Measurements from ENCODE around the gene PRR5L.

The PRR5L gene

GRCh38 chr11:36374726-36375125, 78.6 kb downstream of the PRR5L start:
- ChIA-PET CTCF (interaction anchor here (0.8 to 5.6 kb wide), 7 partner anchors 10 to 132 kb away, joined by 3 to 48 read pairs (median 5); partner anchors contain the start of gene PRR5L), POLR2A (interaction anchor here (2.1 kb wide), 1 partner anchor 11 kb away, joined by 15 read pairs; no protein-coding TSS in a partner anchor)
- Histone ChIP-seq H3K36me3 (ENCODE audit: control insufficient read depth in 2 of 2, insufficient read depth in 1 of 2, low read length in 2 of 2) (no peaks in the 10 kb centered on the region), H3K4me1 (ENCODE audit: control insufficient read depth, insufficient read depth, low read length) (no peaks in the 10 kb centered on the region), H3K27ac (ENCODE audit: extremely low read depth, low read depth, low read length) (no peak overlapping the region), H3K4me3 (ENCODE audit: low read depth, low read length) (no peak overlapping the region), H3K9me3 (ENCODE audit: control insufficient read depth, insufficient read depth, low read depth, low read length) (no peaks in the 10 kb centered on the region)
- no peak for TF ChIP-seq ZNF211 (tag by site-specific recombination; IDR thresholded peaks at IDR 0.05; ENCODE audit: low read depth)
- TF ChIP-seq SP3 (tag by site-specific recombination; IDR thresholded peaks at IDR 0.05): no peak
- TF ChIP-seq ZNF16 (tag by site-specific recombination; IDR thresholded peaks at IDR 0.05; ENCODE audit: low read depth): no peak
- no peak for TF ChIP-seq ZSCAN16 (tag by site-specific recombination; IDR thresholded peaks at IDR 0.05)
- TF ChIP-seq ZNF830 (tag by site-specific recombination; IDR thresholded peaks at IDR 0.05; ENCODE audit: low read depth): no peak
- no peak for TF ChIP-seq YY2 (tag by site-specific recombination; IDR thresholded peaks at IDR 0.05)
- no peak for TF ChIP-seq ZNF776 (tag by site-specific recombination; IDR thresholded peaks at IDR 0.05; ENCODE audit: borderline replicate concordance)
- TF ChIP-seq ZNF202 (tag by site-specific recombination; IDR thresholded peaks at IDR 0.05; ENCODE audit: borderline replicate concordance): no peak
- TF ChIP-seq ZNF274 (IDR thresholded peaks at IDR 0.05; ENCODE audit: low read length): no peak
- TF ChIP-seq ZNF274 (tag by site-specific recombination; IDR thresholded peaks at IDR 0.05; ENCODE audit: borderline replicate concordance): no peak

- Histone ChIP-seq H3K27ac (ENCODE audit: extremely low read depth, low read depth, low read length) (no peak overlapping the region), H3K36me3 (ENCODE audit: control insufficient read depth in 2 of 2, insufficient read depth in 1 of 2, low read length in 2 of 2) (no peaks in the 10 kb centered on the region), H3K4me3 (ENCODE audit: low read depth, low read length) (no peak overlapping the region), H3K4me1 (ENCODE audit: control insufficient read depth, insufficient read depth, low read length) (no peaks in the 10 kb centered on the region), H3K9me3 (ENCODE audit: control insufficient read depth, insufficient read depth, low read depth, low read length) (no peaks in the 10 kb centered on the region)
- ChIA-PET POLR2A (interaction anchor here (0.6 to 3.2 kb wide), 7 partner anchors 12 to 93 kb away, joined by 3 to 20 read pairs (median 6); no protein-coding TSS in a partner anchor), CTCF (interaction anchor here (0.7 to 5.6 kb wide), 14 partner anchors 11 to 134 kb away, joined by 3 to 48 read pairs (median 4); partner anchors contain the start of gene PRR5L)
- no peak for TF ChIP-seq ZNF513 (tag by site-specific recombination; IDR thresholded peaks at IDR 0.05)
- TF ChIP-seq ZNF148 (tag by site-specific recombination; IDR thresholded peaks at IDR 0.05; ENCODE audit: borderline replicate concordance): no peak
- TF ChIP-seq ZNF449 (tag by site-specific recombination; IDR thresholded peaks at IDR 0.05): no peak
- TF ChIP-seq ZNF830 (tag by site-specific recombination; IDR thresholded peaks at IDR 0.05; ENCODE audit: low read depth): no peak
- no peak for TF ChIP-seq ZNF555 (tag by site-specific recombination; conservative IDR thresholded peaks at IDR 0.05)
- no peak for TF ChIP-seq ZNF488 (tag by site-specific recombination; IDR thresholded peaks at IDR 0.05)
- TF ChIP-seq ZNF121 (tag by site-specific recombination; IDR thresholded peaks at IDR 0.05): no peak
- no peak for TF ChIP-seq CTCF (tag by site-specific recombination; IDR thresholded peaks at IDR 0.05)
- no peak for TF ChIP-seq ZNF280C (tag by site-specific recombination; IDR thresholded peaks at IDR 0.05)
- TF ChIP-seq ZNF600 (tag by site-specific recombination; IDR thresholded peaks at IDR 0.05): no peak
- no peak for TF ChIP-seq ZNF354C (tag by site-specific recombination; IDR thresholded peaks at IDR 0.05; ENCODE audit: borderline replicate concordance, low read depth)
- TF ChIP-seq GFI1B (tag by site-specific recombination; IDR thresholded peaks at IDR 0.05): no peak
- no peak for TF ChIP-seq ZNF366 (tag by site-specific recombination; conservative IDR thresholded peaks at IDR 0.05)
- TF ChIP-seq ZNF660 (tag by site-specific recombination; IDR thresholded peaks at IDR 0.05): no peak
- TF ChIP-seq ZNF155 (tag by site-specific recombination; IDR thresholded peaks at IDR 0.05): no peak
Observed at GRCh38 chr11:36375353-36376008, 79.4 kb downstream of the PRR5L start.

All from HEK293 (cell line).